CD14-positive monocyte (primary cell): ENCODE measurements around the gene TNFRSF6B. TPM values are rescaled to one million over a fixed set of nuclear protein-coding genes. Genes with fewer than 3 reads are reported as not detected.

ENCODE experiments used
- DNase-seq, 3 donors: peaks; one replicate each; pipeline ENCODE4 v3.0.0-alpha.2; 2011 to 2022
- H2AFZ ChIP-seq: 2 replicates; pipeline ENCODE4 v1.6.0; 2012; ENCODE audit warnings: mild to moderate bottlenecking, low read depth, low read length, inconsistent platforms; ENCODE audit not compliant: insufficient read depth, poor library complexity, severe bottlenecking
- H3K27ac ChIP-seq, 2 donors: 1 replicate in 1 of 2; 2 replicates in 1 of 2; pipeline ENCODE4 v1.5.1; 2012 to 2013; ENCODE audit warnings: low read length in 2 of 2, control low read depth in 1 of 2, inconsistent platforms in 1 of 2, low read depth in 1 of 2, mild to moderate bottlenecking in 1 of 2
- H3K27me3 ChIP-seq, 2 donors: one replicate each; pipeline versions ENCODE4 v1.6.0 to v1.6.1; 2011 to 2013; ENCODE audit warnings: low read length in 2 of 2; ENCODE audit not compliant: control insufficient read depth in 2 of 2, insufficient read depth in 2 of 2
- H3K36me3 ChIP-seq, 2 donors: replicated peaks in 1 of 2; 1 replicate in 1 of 2; 2 replicates in 1 of 2; pipeline versions ENCODE4 v1.5.1 to v1.6.1; 2012 to 2013; ENCODE audit warnings: low read length in 2 of 2, control low read depth in 1 of 2, inconsistent platforms in 1 of 2, mild to moderate bottlenecking in 1 of 2; ENCODE audit not compliant: insufficient read depth in 2 of 2, control insufficient read depth in 1 of 2
- H3K4me1 ChIP-seq, 2 donors: 1 replicate in 1 of 2; 2 replicates in 1 of 2; pipeline versions ENCODE4 v1.5.1 to v1.6.1; 2012 to 2013; ENCODE audit warnings: low read length in 2 of 2, control low read depth in 1 of 2, inconsistent platforms in 1 of 2, mild to moderate bottlenecking in 1 of 2, moderate library complexity in 1 of 2; ENCODE audit not compliant: insufficient read depth in 2 of 2, control insufficient read depth in 1 of 2
- H3K4me2 ChIP-seq: replicated peaks from 2 replicates; pipeline ENCODE3; 2012; ENCODE audit warnings: low read length, moderate library complexity, mild to moderate bottlenecking; ENCODE audit not compliant: poor library complexity, severe bottlenecking; ENCODE audit errors: extremely low read depth
- H3K4me3 ChIP-seq, 3 experiments: fragments of 200-600 bp in 1 of 3; sonication (generic) in 1 of 3; replicated peaks in 1 of 3; 1 replicate in 2 of 3; 2 replicates in 1 of 3; pipeline ENCODE4 v1.5.1; 2011 to 2013; ENCODE audit warnings: low read length in 3 of 3, mild to moderate bottlenecking in 3 of 3, control low read depth in 2 of 3, low read depth in 2 of 3, inconsistent platforms in 1 of 3, moderate library complexity in 1 of 3
- H3K79me2 ChIP-seq: 2 replicates; pipeline ENCODE4 v1.6.0; 2012; ENCODE audit warnings: mild to moderate bottlenecking, control low read depth, inconsistent platforms, low read length, moderate library complexity; ENCODE audit not compliant: insufficient read depth
- H3K9ac ChIP-seq: 2 replicates; pipeline ENCODE4 v1.6.0; 2017; ENCODE audit warnings: low read length, mild to moderate bottlenecking; ENCODE audit not compliant: insufficient read depth, poor library complexity, severe bottlenecking
- H3K9me3 ChIP-seq, 2 donors: replicated peaks in 1 of 2; 1 replicate in 1 of 2; 2 replicates in 1 of 2; pipeline versions ENCODE4 v1.5.1 to v1.6.1; 2012 to 2013; ENCODE audit warnings: low read length in 2 of 2, control low read depth in 1 of 2; ENCODE audit not compliant: control insufficient read depth in 1 of 2, insufficient read depth in 1 of 2
- H4K20me1 ChIP-seq: 2 replicates; pipeline ENCODE4 v1.6.0; 2012; ENCODE audit warnings: mild to moderate bottlenecking, low read length, control low read depth, moderate library complexity; ENCODE audit not compliant: insufficient read depth
- H3K27ac Mint-ChIP-seq, 7 donors: one replicate each; pipeline ENCODE4 v1.8.0; 2020; ENCODE audit warnings: mild to moderate bottlenecking in 7 of 7, mixed read lengths in 7 of 7, moderate library complexity in 6 of 7, inconsistent platforms in 2 of 7
- H3K27me3 Mint-ChIP-seq, 3 donors: one replicate each; pipeline ENCODE4 v1.8.0; 2021 to 2022; ENCODE audit warnings: low read depth in 3 of 3, mild to moderate bottlenecking in 3 of 3, mixed read lengths in 3 of 3, moderate library complexity in 3 of 3, inconsistent platforms in 1 of 3
- H3K36me3 Mint-ChIP-seq, 2 donors: one replicate each; pipeline ENCODE4 v1.8.0; 2020; ENCODE audit warnings: mixed read lengths in 2 of 2, inconsistent platforms in 1 of 2, mild to moderate bottlenecking in 1 of 2
- H3K4me1 Mint-ChIP-seq: one replicate; pipeline ENCODE4 v1.8.0; 2020; ENCODE audit warnings: mild to moderate bottlenecking, mixed read lengths
- H3K4me3 Mint-ChIP-seq, 2 donors: one replicate each; pipeline ENCODE4 v1.8.0; 2020; ENCODE audit warnings: mild to moderate bottlenecking in 2 of 2, mixed read lengths in 2 of 2, moderate library complexity in 1 of 2
- H3K9me3 Mint-ChIP-seq, 7 donors: one replicate each; pipeline ENCODE4 v1.8.0; 2020 to 2022; ENCODE audit warnings: mixed read lengths in 7 of 7, mild to moderate bottlenecking in 6 of 7, moderate library complexity in 6 of 7, inconsistent platforms in 2 of 7
- WGBS: methylation state at CpG from one replicate; pipeline ENCODE4 v1.1.5; 2013; ENCODE audit warnings: missing lambda C conversion rate; ENCODE audit not compliant: insufficient coverage; 5-methylcytosine and 5-hydroxymethylcytosine counted together
- intact Hi-C, 2 donors: fragments of 100-400 bp; cut with micrococcal nuclease; formaldehyde crosslinking; loops; one replicate each; pipeline versions ENCODE4 v1.15.0 to v1.15.1; 2023
- polyA plus RNA-seq, 3 donors: library from polyadenylated mRNA; depleted of rRNA in 1 of 3; unstranded in 2 of 3; stranded (reverse) in 1 of 3; fragments of 300-500 nt in 2 of 3; fragments of >200 nt in 1 of 3; fragmentation: Illumina TruSeq in 2 of 3; gene quantifications; 1 replicate in 2 of 3; 2 replicates in 1 of 3; pipeline ENCODE4 v1.2.3, GENCODE V29; 2012 to 2021
- TF ChIP-seq, protein P1 (sequence below): fragments of 200-600 bp; IDR thresholded peaks from one replicate; pipeline ENCODE4 v1.8.0; 2022; ENCODE audit warnings: antibody characterized with exemption, mild to moderate bottlenecking

TNFRSF6B gene
- polyA plus RNA-seq, 3 donors, result 6.5 TPM; not detected in 2

DNA sequence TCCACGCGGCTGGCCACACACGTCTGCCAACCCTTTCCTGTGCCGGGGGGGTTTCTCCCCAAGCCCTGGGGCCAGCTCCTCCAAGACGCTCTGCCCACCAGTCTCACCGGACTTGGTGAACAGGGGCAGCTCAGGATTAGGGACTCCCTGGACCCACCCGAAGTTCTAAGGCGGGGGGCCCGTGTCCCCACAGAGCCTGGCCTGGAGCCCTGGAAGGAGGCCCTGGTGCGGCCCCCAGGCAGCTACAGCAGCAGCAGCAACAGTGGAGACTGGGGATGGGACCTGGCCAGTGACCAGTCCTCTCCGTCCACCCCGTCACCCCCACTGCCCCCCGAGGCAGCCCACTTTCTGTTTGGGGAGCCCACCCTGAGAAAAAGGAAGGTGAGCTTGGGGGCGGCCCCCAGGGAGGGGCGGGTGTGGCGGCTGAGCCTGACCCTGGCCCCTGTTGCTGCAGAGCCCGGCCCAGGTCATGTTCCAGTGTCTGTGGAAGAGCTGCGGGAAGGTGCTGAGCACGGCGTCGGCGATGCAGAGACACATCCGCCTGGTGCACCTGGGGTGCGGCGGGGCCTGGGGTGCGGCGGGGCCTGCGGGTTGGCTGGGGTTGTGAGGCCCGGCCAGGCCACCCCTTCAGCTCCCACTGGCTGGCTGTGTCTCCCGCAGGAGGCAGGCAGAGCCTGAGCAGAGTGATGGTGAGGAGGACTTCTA, 45.4 kb downstream of the TNFRSF6B start:
- Histone ChIP-seq H3K4me2 (no peak overlapping the region), H3K27me3 (peaks cover 7 to 16% of the 10 kb centered on the region in 2 donors), H4K20me1 (peaks cover 26% of the 10 kb centered on the region), H3K36me3 (peaks cover 0 to 9% of the 10 kb centered on the region in 2 donors), H3K9me3 (no peaks in the 10 kb centered on the region), H3K79me2 (peaks cover 7% of the 10 kb centered on the region), H3K27ac (no peak overlapping the region), H2AFZ (no peak overlapping the region), H3K4me3 (peak overlapping the region in 1 of 3 experiments; percentile 83), H3K4me1 (peaks cover 33 to 41% of the 10 kb centered on the region in 2 donors), H3K9ac (no peak overlapping the region)
- Mint-ChIP-seq H3K4me1 (peaks cover 11% of the 10 kb centered on the region), H3K36me3 (peaks cover 2 to 8% of the 10 kb centered on the region in 2 donors), H3K9me3 (peaks cover 0 to 3% (median 0%) of the 10 kb centered on the region in 7 donors), H3K4me3 (no peak overlapping the region), H3K27me3 (peaks cover 7 to 21% (median 14%) of the 10 kb centered on the region in 3 donors), H3K27ac (no peak overlapping the region)
- intact Hi-C loops, result loop anchor here in 1 of 2 donors (2.0 to 5.0 kb wide), 3 partner anchors 33 to 120 kb away; partner anchors contain the start of genes ABHD16B, RTEL1 and ZGPAT
- TF ChIP-seq, protein P1, sequence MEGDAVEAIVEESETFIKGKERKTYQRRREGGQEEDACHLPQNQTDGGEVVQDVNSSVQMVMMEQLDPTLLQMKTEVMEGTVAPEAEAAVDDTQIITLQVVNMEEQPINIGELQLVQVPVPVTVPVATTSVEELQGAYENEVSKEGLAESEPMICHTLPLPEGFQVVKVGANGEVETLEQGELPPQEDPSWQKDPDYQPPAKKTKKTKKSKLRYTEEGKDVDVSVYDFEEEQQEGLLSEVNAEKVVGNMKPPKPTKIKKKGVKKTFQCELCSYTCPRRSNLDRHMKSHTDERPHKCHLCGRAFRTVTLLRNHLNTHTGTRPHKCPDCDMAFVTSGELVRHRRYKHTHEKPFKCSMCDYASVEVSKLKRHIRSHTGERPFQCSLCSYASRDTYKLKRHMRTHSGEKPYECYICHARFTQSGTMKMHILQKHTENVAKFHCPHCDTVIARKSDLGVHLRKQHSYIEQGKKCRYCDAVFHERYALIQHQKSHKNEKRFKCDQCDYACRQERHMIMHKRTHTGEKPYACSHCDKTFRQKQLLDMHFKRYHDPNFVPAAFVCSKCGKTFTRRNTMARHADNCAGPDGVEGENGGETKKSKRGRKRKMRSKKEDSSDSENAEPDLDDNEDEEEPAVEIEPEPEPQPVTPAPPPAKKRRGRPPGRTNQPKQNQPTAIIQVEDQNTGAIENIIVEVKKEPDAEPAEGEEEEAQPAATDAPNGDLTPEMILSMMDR, result no peak
- DNase-seq, result no peak
- 94% methylated on average over 27 of the region's 30 CpGs for WGBS

DNA sequence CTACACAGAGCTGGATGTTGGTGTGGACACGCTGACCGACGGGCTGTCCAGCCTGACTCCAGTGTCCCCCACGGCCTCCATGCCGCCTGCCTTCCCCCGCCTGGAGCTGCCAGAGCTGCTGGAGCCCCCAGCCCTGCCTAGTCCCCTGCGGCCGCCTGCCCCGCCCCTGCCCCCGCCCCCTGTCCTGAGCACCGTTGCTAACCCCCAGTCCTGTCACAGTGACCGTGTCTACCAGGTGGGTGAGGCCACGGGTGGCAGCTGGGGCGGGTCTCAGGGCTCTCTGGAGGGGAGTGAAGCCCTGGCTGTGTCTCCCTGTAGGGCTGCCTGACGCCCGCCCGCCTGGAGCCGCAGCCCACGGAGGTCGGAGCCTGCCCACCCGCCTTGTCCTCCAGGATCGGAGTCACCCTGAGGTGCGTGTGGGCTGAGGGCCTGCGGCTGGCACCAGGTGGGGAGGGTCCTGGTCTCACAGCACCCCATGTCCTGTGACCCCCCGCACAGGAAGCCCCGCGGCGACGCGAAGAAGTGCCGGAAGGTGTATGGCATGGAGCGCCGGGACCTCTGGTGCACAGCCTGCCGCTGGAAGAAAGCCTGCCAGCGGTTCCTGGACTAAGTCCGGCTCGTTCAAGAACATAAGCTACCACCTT, 46.1 kb downstream of the TNFRSF6B start:
- Histone ChIP-seq H3K27me3 (peaks cover 2 to 9% of the 10 kb centered on the region in 2 donors), H3K27ac (no peak overlapping the region), H3K4me2 (no peak overlapping the region), H3K4me3 (no peak overlapping the region), H3K36me3 (peaks cover 0 to 9% of the 10 kb centered on the region in 2 donors), H3K9me3 (no peaks in the 10 kb centered on the region), H2AFZ (no peak overlapping the region), H3K9ac (no peak overlapping the region), H3K4me1 (peaks cover 26 to 34% of the 10 kb centered on the region in 2 donors), H4K20me1 (peaks cover 19% of the 10 kb centered on the region), H3K79me2 (peaks cover 7% of the 10 kb centered on the region)
- H3K27ac Mint-ChIP-seq, result no peak overlapping the region
- no peaks in the 10 kb centered on the region for H3K9me3 Mint-ChIP-seq
- H3K36me3 Mint-ChIP-seq, result peaks cover 2 to 8% of the 10 kb centered on the region in 2 donors
- TF ChIP-seq, protein P1, result no peak
- peaks cover under 1 to 14% (median 8%) of the 10 kb centered on the region in 3 donors for H3K27me3 Mint-ChIP-seq
- H3K4me1 Mint-ChIP-seq, result peaks cover 7% of the 10 kb centered on the region
- intact Hi-C loops, result loop anchor here in 1 of 2 donors (5.0 kb wide), 2 partner anchors 85 to 120 kb away; partner anchors contain the start of genes ABHD16B and RTEL1
- no peak for DNase-seq
- H3K4me3 Mint-ChIP-seq, result no peak overlapping the region
- WGBS, result 97% methylated on average over 27 of the region's 37 CpGs
